ENCODE measurements around the gene BST2. TPM values are rescaled to one million over a fixed set of nuclear protein-coding genes. Genes with fewer than 3 reads are reported as not detected.

Gene BST2
- total and polyA plus RNA-seq, 9 of the 15 experiments (the other 6 are each of a cell fraction or from before 2014, with no cell fraction given) = 11.2 to 232 (median 151) TPM

DNA sequence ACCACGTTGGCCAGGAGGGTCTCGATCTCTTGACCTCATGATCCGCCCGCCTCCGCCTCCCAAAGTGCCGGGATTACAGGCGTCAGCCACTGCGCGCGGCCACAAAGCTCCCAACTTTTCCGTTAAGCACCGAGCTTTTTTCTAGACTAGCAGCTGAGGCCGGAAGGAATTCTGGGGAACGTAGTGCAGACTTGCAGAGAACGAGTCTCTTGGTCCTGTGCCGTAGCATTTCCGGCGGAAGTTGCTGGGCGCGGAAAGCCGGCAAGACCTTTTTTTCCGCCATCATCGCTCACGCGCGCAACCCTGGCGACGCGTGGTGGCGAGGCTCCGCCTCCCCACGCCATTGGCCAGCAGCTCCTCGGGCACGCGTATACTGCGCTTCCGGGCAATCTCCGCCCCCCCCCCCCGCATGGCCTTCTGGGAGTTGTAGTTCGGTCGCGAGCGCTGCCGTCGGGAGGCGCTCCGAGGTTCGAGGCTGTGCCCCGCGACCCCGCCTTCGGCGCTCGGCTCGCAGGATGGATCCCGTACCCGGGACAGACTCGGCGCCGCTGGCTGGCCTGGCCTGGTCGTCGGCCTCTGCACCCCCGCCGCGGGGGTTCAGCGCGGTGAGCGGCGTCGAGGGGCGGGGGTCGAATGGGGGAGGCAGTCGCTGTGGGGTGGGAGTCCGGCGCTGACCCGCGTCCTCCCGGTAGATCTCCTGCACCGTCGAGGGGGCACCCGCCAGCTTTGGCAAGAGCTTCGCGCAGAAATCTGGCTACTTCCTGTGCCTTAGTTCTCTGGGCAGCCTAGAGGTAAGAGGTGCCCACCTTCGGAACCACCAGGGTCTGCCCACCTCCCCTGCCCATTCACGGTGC, 14.4 kb upstream of the BST2 start, which contains the start of gene MVB12A:
TSS of gene MVB12A (plus strand) at position 427 of the 854 bp plus-strand sequence. CDS start at position 516, 89 bp downstream.
- Histone ChIP-seq H3K27me3 (ENCODE audit: control insufficient read depth in 2 of 2, insufficient read depth in 2 of 2, low read length in 2 of 2) (no peaks in the 10 kb centered on the region), H4K20me1 (replicated peaks; ENCODE audit: control insufficient read depth, insufficient read depth, low read length) (no peaks in the 10 kb centered on the region), H2AFZ (ENCODE audit: low read depth, low read length) (peak within 1 kb of the TSS; percentile 88), H3K4me1 (replicated peaks in 1 of 2; ENCODE audit: control insufficient read depth in 2 of 2, insufficient read depth in 2 of 2, low read length in 2 of 2) (peaks cover 7 to 26% of the 10 kb centered on the region in 2 experiments; a peak in 3 of 5 replicates), H3K9me1 (ENCODE audit: control insufficient read depth, insufficient read depth, low read length) (no peaks in the 10 kb centered on the region), H3K4me2 (ENCODE audit: insufficient read depth, low read length) (peak within 1 kb of the TSS; percentile 87), H3K27ac (ENCODE audit: extremely low read depth, low read depth, low read length) (peak within 1 kb of the TSS; percentile 72), H3K36me3 (ENCODE audit: control insufficient read depth, insufficient read depth, low read length) (peaks cover 8% of the 10 kb centered on the region; the same call in 1 of the 3 replicates), H3K9ac (ENCODE audit: insufficient read depth in 1 of 2, low read depth in 2 of 2, low read length in 2 of 2) (peak within 1 kb of the TSS; percentile 74 to 95), H3K9me3 (replicated peaks; ENCODE audit: control insufficient read depth, insufficient read depth, low read depth, low read length) (no peaks in the 10 kb centered on the region), H3K4me3 (peak within 1 kb of the TSS; percentile 70), H3K79me2 (ENCODE audit: control insufficient read depth, insufficient read depth, low read length) (peaks cover 6% of the 10 kb centered on the region; the same call in 2 of the 3 replicates)
- ChIA-PET POLR2A (interaction anchor here (0.6 to 2.1 kb wide), 17 partner anchors 9 to 441 kb away, joined by 3 to 20 read pairs (median 3); partner anchors contain the start of genes BST2, PGLS and TMEM221), CTCF (ENCODE audit: low intra/inter-chr PET ratio) (interaction anchor here (0.6 to 1.9 kb wide), 2 partner anchors 25 to 92 kb away, joined by 3 to 10 read pairs; partner anchors contain the start of gene CCDC194)
- in situ Hi-C loops (cut with MboI) (no loop called here), intact Hi-C loops (cut with micrococcal nuclease) (loop anchor here (1.0 to 2.0 kb wide), 2 partner anchors 15 to 25 kb away; partner anchors contain the start of genes BST2 and CCDC194)
- BruUV-seq (replicated peaks) = TSS peak; percentile 32
- WGBS (ENCODE audit: insufficient coverage, low coverage, missing lambda C conversion rate) = under 1% methylated on average over 65 of the region's 85 CpGs
- DNase-seq (ENCODE audit: extremely low read depth in 1 of 4, low spot score in 3 of 4) (peak; percentile 97 to 99 (median 98)), ATAC-seq (peak; percentile 96), FAIRE-seq (peak; percentile 100)
- TF ChIP-seq NCOA6 (IDR thresholded peaks at IDR 0.05) (peak; percentile 99), GTF2E2 (tag; IDR thresholded peaks at IDR 0.05) (peak; percentile 63; the same call in 1 of the 2 replicates), POLR2AphosphoS5 (IDR thresholded peaks at IDR 0.05; ENCODE audit: control insufficient read depth, insufficient read depth, low read depth, low read length) (no peak), NR2C2 (CRISPR knock-in tag; IDR thresholded peaks at IDR 0.05) (peak; percentile 84), NR2C2 (tag; IDR thresholded peaks at IDR 0.05) (peak; percentile 93), HDAC1 (IDR thresholded peaks at IDR 0.05) (0 out of 4 replicates have a peak, but pooled peaks of 1 of the 2 experiments have one; percentile 11), NFE2L1 (tag; IDR thresholded peaks at IDR 0.05; ENCODE audit: borderline replicate concordance, low read depth) (no peak), GTF2B (IDR thresholded peaks at IDR 0.05; ENCODE audit: extremely low read depth, insufficient read length) (no peak), ZFP36 (IDR thresholded peaks at IDR 0.05; ENCODE audit: low read depth, low read length, partially characterized antibody) (peak; percentile 96), LCOR (CRISPR knock-in tag; IDR thresholded peaks at IDR 0.05) (peak; percentile 65; the same call in 1 of the 2 replicates), ZBTB7A (IDR thresholded peaks at IDR 0.05; ENCODE audit: borderline replicate concordance, control insufficient read depth, low read depth, low read length) (peak; percentile 18), SP1 (CRISPR knock-in tag; IDR thresholded peaks at IDR 0.05) (peak; percentile 81), KAT7 (CRISPR knock-in tag; IDR thresholded peaks at IDR 0.05; ENCODE audit: borderline replicate concordance) (0 out of 2 replicates have a peak, but pooled peaks have one; percentile 76), ZNF143 (CRISPR knock-in tag; IDR thresholded peaks at IDR 0.05) (peak; percentile 97), C11orf30 (IDR thresholded peaks at IDR 0.05; ENCODE audit: low read depth) (peak; percentile 72), ATF7 (IDR thresholded peaks at IDR 0.05) (peak; percentile 91), ZNF354B (CRISPR knock-in tag; IDR thresholded peaks at IDR 0.05) (no peak), SMAD1 (IDR thresholded peaks at IDR 0.05; ENCODE audit: low read depth, low read length, partially characterized antibody) (no peak), ZNF12 (CRISPR knock-in tag; IDR thresholded peaks at IDR 0.05) (no peak)
- TF ChIP-seq, protein P1, sequence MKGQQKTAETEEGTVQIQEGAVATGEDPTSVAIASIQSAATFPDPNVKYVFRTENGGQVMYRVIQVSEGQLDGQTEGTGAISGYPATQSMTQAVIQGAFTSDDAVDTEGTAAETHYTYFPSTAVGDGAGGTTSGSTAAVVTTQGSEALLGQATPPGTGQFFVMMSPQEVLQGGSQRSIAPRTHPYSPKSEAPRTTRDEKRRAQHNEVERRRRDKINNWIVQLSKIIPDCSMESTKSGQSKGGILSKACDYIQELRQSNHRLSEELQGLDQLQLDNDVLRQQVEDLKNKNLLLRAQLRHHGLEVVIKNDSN (CRISPR knock-in tag; IDR thresholded peaks at IDR 0.05) = peak; percentile 75
